ENCODE measurements around the gene AGT. TPM values are rescaled to one million over a fixed set of nuclear protein-coding genes. Genes with fewer than 3 reads are reported as not detected.

The AGT gene
- total RNA-seq, 1 experiment from 2014 or later, result not detected

DNA sequence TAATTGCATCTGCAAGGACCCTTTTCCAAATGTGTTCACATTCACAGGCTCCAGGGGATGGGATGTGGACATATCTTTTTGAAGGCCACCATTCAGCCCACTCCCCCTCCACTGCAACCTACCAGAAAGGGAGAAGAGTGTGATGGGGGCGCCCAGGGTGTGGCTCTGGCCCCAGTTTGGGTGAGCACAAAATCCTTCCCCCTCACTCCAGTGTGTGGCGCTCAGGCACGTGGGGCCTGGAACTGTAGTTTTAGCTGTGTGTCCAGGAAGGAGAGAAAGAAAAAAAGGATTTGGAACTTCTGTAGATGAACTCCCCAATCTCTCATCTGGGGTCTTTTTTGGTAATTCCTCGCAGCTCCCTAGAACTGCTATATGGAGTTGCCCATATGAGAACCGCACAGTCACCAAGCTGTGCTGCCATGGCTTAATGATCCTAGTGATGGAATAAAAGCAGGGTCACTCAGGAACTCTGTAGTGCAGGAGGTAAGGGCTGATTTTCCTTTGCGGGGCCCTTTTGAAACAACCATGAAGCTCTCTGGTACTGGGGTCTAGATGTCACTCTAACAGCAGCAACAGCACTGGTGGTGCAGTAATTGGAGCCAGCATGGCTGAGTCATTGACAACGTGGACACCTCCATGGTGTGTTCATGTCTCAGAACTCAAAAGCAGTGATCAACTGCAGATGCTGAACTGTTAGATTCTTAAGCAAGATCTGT lies 17.0 kb downstream of the AGT start:
- no peak for DNase-seq (ENCODE audit: low spot score)
- in situ Hi-C loops (cut with HindIII; ENCODE audit: low sequenced_read_pairs), result no loop called here

DNA sequence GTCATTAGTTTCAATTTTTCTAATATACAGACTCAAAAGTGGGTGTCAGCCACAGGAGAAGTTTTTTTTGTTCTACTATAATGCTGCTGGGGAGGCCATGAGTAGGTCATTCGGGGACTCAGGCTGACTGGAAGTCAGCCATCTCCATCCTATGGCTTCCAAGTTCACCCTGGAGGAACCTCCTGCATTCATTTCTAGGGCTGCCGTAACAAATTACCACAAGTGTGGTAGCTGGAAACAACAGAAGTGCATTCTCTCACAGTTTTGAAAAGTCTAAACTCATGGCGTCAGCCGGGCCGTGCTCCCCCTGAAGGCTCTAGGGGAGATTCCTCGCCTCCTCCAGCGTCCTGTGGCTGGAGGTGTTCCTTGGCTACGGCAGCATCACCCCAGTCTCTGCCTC lies 17.7 kb downstream of the AGT start:
- in situ Hi-C loops (cut with HindIII; ENCODE audit: low sequenced_read_pairs), result no loop called here
- no peak for DNase-seq (ENCODE audit: low spot score)

GRCh38 chr1:230694991-230695390 lies 18.9 kb downstream of the AGT start:
- DNase-seq (ENCODE audit: low spot score), result no peak
- in situ Hi-C loops (cut with HindIII; ENCODE audit: low sequenced_read_pairs), result no loop called here

- in situ Hi-C loops (cut with HindIII; ENCODE audit: low sequenced_read_pairs), result no loop called here
- no peak for DNase-seq (ENCODE audit: low spot score)
Measured at GRCh38 chr1:230694464-230694863, 19.5 kb downstream of the AGT start.

DNA sequence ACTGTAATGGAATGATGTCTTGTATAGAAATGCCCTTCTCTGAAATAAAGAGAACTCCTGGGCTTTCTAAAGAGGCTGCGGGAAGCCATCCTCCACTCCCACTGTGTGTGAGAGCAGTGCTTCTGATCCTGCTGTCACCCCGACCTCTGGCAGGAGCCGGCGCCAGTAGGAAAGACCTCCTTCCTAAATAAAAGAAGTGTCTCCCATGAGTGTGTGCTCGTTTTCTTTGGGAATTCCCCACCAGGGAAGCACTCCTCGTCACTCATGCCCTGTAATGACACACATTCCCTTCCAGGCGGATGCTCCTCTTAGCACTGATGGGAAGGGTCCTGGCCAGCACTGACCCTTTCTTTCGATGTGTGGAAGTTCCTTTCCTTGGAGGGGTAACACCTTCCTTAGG lies 20.1 kb downstream of the AGT start:
- in situ Hi-C loops (cut with HindIII; ENCODE audit: low sequenced_read_pairs), result no loop called here
- DNase-seq (ENCODE audit: low spot score), result no peak

GRCh38 chr1:230693221-230693620 lies 20.7 kb downstream of the AGT start:
- no peak for DNase-seq (ENCODE audit: low spot score)
- in situ Hi-C loops (cut with HindIII; ENCODE audit: low sequenced_read_pairs), result no loop called here

DNA sequence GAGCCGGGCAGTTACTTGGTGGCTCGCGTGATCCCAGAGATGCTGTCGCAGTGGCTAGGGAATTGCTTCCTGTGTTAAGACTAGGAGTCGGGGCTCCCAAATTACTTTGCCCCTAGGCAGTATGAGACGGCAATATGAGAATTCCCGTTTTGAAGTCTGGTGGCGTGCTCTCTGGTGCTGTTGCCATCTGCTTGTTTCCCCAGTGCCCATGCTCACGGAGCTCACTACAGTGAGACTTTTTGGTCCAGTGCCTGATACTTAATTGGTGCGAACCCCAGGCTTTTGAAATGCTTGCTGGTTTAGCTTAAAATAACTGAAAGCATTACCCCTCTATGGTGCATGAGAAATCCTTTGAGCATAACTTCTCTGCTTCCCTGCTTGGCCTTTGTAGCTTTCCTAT lies 22.3 kb downstream of the AGT start:
- peak; percentile 86 for DNase-seq (ENCODE audit: low spot score)
- in situ Hi-C loops (cut with HindIII; ENCODE audit: low sequenced_read_pairs), result no loop called here

DNA sequence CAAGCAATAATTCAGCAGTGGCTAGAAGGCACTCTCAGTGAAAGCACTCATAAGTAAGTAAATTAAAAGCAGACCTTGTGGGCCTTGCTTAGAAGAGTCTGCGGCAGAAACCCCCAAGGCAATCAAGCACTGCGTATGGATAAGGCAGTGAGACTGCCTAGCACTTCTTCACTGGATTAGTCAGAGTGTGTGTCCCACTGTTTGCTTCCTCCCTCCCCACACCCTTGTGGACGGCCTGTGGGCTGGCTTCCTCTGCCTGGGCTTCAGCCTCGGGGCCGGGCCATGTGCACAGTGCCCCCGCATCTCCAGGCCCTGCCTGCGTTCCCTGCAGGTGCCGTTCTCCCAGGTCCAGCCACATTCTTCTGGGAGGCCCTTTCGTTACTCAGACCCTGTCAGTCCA lies 23.8 kb downstream of the AGT start:
- in situ Hi-C loops (cut with HindIII; ENCODE audit: low sequenced_read_pairs), result no loop called here
- DNase-seq (ENCODE audit: low spot score), result no peak

DNA sequence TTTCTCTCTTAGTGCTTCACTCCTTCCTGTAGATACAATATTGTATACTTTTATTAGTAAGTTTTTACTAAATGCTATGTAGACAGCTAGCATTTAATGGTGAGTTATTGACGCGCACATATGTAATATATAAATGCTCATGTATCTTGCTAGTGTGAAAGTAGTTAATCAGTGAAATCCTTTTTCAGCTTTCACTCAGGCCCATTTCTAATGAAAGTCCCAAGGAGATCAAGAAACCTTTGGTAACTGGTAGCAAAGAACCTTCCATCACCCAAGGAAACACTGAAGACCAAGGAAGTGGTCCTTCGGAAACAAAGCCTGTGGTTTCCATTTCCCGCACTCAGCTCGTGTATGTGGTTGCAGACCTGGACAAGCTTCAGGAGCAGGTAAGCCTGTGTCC lies 27.2 kb downstream of the AGT start:
- in situ Hi-C loops (cut with HindIII; ENCODE audit: low sequenced_read_pairs), result no loop called here
- no peak for DNase-seq (ENCODE audit: low spot score)

GRCh38 chr1:230684998-230685397 lies 28.9 kb downstream of the AGT start:
- no peak for DNase-seq (ENCODE audit: low spot score)
- in situ Hi-C loops (cut with HindIII; ENCODE audit: low sequenced_read_pairs), result no loop called here

DNA sequence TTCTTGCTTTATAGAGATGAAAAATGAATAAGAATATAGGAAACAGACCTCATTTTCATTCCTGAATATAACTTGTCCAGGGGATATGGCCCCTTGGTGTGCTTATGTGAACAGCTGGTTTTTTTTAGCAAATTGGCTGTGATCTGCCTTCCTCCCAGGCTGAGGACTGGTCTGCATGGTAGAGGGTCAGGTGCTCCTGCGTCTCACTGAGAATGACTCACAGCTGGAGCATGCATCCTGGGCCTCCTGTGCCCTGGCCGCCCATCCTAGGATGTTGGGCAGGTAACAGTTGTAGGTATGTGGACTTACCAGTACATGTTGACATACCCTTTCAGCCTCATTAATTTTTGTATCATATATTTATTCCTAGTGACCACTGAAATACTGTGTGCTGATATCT lies 29.8 kb downstream of the AGT start:
- no peak for DNase-seq (ENCODE audit: low spot score)
- in situ Hi-C loops (cut with HindIII; ENCODE audit: low sequenced_read_pairs), result no loop called here

DNA sequence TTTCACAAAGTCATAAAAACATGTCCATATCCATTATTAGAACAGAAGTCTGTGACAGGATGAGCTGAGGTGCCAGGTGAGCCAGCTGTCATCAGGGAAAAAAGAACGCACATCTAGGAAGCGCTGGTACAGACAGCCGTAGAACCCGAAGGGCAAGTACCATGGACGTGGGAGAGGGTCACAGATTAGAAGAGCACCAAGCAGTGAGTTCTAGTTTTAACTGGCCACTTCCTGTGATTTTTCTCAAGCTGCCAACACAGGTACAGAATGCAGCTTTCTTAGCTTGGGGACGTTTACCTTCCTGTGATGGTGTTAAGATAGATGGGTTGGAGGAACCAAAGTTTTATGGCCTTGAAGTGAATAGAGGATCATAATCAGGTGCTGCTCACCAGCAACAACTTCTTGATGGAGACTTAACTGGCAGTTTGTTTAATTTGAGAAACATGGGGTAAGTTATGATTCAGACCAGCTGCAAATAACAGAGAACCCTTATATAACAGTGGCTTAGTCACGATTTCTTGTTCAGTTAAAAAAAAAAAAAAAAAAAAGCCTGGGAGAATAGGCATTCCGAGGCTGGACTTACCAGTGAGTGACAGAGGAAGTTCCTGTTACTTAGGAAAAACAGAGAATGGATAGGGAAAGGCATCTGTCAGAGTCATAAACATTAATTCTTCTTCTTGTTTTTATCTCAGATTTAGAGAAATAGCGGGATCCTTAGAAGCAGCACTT lies 30.9 kb downstream of the AGT start:
- in situ Hi-C loops (cut with HindIII; ENCODE audit: low sequenced_read_pairs), result no loop called here
- no peak for DNase-seq (ENCODE audit: low spot score)

DNA sequence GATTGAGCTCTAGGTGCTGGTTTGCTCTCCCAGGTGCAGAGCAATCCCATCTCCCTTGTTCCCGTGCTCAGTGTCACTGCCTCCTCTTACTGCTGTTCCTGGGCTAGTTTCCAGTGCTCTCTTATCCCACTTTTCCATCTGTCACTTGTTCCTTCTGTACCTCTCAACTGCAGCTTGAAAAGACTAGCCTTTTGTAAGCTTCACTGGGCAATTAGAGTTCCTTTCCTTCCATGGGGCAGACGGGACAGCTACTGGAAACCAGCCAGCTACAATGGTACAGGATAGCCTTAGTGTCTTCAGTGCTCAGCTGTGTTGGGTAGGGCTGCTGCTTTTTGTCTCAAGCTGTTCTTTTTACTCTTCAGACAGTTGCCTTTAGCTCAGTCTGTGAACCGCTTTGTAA lies 31.6 kb downstream of the AGT start:
- DNase-seq (ENCODE audit: low spot score), result peak; percentile 99
- in situ Hi-C loops (cut with HindIII; ENCODE audit: low sequenced_read_pairs), result no loop called here

- DNase-seq (ENCODE audit: low spot score), result peak; percentile 45
Measured at GRCh38 chr1:230681599-230681998, 32.3 kb downstream of the AGT start.

DNA sequence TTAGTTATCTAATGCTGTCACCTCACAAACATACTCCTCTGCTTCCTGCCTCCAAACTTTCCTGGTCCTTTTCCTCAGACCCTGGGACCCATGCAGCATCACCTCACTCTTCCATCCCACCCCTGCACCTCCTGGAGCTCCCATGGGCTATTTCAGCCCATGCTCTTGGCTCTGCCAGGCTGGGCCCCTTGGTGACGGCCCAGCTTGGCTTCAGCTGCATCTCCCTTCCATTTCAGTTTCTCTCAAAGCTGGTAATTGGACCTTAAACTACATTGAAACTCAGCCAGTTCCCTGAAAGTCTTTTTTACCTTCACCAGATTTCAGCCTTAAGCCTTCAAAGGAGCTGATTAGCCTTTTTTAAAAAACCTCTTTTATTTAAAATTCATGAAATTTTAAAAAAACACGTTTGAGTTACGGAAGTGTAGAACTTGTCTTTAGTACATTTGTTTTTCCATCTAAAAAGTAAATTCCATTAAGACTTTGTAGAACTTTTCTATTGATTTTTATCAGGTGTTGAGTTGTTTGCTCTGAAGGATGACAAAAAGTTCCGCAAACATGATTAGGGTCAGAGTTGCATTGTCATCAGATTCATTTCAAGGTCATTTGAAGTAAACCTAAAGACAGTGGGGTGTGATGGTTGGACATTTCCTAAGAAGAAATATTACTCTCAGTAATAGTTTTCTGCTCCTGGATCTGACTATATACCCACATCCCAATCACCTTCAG lies 33.5 kb downstream of the AGT start:
- in situ Hi-C loops (cut with HindIII; ENCODE audit: low sequenced_read_pairs), result no loop called here
- DNase-seq (ENCODE audit: low spot score), result no peak

More at GRCh38 chr1:230681599-230681998, 32.3 kb downstream of the AGT start:
- in situ Hi-C loops (cut with HindIII; ENCODE audit: low sequenced_read_pairs), result no loop called here

DNA sequence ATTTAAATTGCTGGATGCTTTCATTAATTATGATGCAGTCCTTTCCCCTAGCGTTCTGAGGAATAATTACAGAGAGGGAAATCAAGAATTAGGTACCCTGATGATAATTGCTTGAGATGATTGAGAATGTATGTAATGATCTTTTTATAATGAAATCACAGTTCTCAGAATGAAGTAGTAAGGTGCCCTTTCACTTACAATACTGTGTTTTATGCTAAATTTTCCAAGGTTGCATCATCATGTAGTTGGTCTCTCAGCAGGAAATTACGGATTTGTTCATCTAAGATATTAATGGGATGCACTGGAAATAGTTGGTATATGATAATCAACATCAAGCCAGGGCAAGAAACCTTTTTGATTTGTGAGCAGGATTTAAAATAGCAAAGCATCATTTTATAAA lies 34.1 kb downstream of the AGT start:
- no peak for DNase-seq (ENCODE audit: low spot score)
- in situ Hi-C loops (cut with HindIII; ENCODE audit: low sequenced_read_pairs), result no loop called here

- no peak for DNase-seq (ENCODE audit: low spot score)
- in situ Hi-C loops (cut with HindIII; ENCODE audit: low sequenced_read_pairs), result no loop called here
Measured at GRCh38 chr1:230679192-230679591, 34.7 kb downstream of the AGT start.

- in situ Hi-C loops (cut with HindIII; ENCODE audit: low sequenced_read_pairs), result no loop called here
Measured at GRCh38 chr1:230677200-230677599, 36.7 kb downstream of the AGT start.

DNA sequence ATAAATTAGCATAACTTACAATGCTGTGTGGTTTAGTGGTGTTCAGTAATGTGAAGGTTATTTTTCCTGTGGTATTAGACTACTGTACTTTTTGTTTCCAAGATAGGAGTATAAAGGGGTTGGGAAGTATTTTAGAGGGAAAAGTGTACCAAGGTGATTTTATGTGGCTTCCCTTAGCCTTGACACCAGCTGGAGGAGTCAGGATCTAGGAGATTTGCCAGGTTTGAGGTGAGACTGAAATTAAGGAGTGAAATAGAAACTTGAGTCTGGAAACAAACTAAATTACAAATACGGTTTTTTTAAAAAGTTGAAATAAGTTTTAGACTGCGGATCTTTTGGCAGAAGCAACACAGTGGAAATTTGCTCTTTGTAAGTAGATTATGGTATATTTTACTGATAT lies 39.3 kb downstream of the AGT start:
- in situ Hi-C loops (cut with HindIII; ENCODE audit: low sequenced_read_pairs), result no loop called here
- peak; percentile 77 for DNase-seq (ENCODE audit: low spot score)

More at GRCh38 chr1:230677200-230677599, 36.7 kb downstream of the AGT start:
- no peak for DNase-seq (ENCODE audit: low spot score)

- in situ Hi-C loops (cut with HindIII; ENCODE audit: low sequenced_read_pairs), result no loop called here
Measured at GRCh38 chr1:230669543-230669942, 44.4 kb downstream of the AGT start.

More at GRCh38 chr1:230669543-230669942, 44.4 kb downstream of the AGT start:
- DNase-seq (ENCODE audit: low spot score), result no peak

Data from G401 (cell line).